Nephron progenitor cell (in vitro differentiated cells): Measurements from ENCODE around the gene CCDC82.

Experiments
- DNase-seq: peaks from one replicate; pipeline ENCODE4 v3.0.0; 2021
- H3K27ac Mint-ChIP-seq: 2 replicates; pipeline ENCODE4 v1.8.0; 2021; ENCODE audit warnings: mild to moderate bottlenecking, moderate library complexity, mixed read lengths
- H3K27me3 Mint-ChIP-seq: 2 replicates; pipeline ENCODE4 v1.8.0; 2021; ENCODE audit warnings: mild to moderate bottlenecking, low read depth, mixed read lengths; ENCODE audit not compliant: poor library complexity
- H3K36me3 Mint-ChIP-seq: 2 replicates; pipeline ENCODE4 v1.8.0; 2021; ENCODE audit warnings: low read depth, mixed read lengths
- H3K4me1 Mint-ChIP-seq: 2 replicates; pipeline ENCODE4 v1.8.0; 2021; ENCODE audit warnings: mixed read lengths
- H3K4me3 Mint-ChIP-seq: 2 replicates; pipeline ENCODE4 v1.8.0; 2021; ENCODE audit warnings: mild to moderate bottlenecking, moderate library complexity, mixed read lengths
- H3K9me3 Mint-ChIP-seq: 2 replicates; pipeline ENCODE4 v1.8.0; 2021; ENCODE audit warnings: mild to moderate bottlenecking, moderate library complexity, mixed read lengths
- CTCF ChIP-seq: fragments of 200-600 bp; sonication (generic); IDR thresholded peaks from 2 replicates; pipeline ENCODE4 v1.5.0; 2021; ENCODE audit warnings: antibody characterized with exemption

Gene CCDC82

GRCh38 chr11:96356848-96357247 lies 32.9 kb downstream of the CCDC82 start:
- Mint-ChIP-seq H3K4me3 (no peak overlapping the region), H3K27me3 (no peaks in the 10 kb centered on the region), H3K4me1 (no peaks in the 10 kb centered on the region), H3K9me3 (no peaks in the 10 kb centered on the region), H3K27ac (no peak overlapping the region), H3K36me3 (peaks cover 49% of the 10 kb centered on the region)
- no peak for TF ChIP-seq CTCF
- DNase-seq, result no peak

DNA sequence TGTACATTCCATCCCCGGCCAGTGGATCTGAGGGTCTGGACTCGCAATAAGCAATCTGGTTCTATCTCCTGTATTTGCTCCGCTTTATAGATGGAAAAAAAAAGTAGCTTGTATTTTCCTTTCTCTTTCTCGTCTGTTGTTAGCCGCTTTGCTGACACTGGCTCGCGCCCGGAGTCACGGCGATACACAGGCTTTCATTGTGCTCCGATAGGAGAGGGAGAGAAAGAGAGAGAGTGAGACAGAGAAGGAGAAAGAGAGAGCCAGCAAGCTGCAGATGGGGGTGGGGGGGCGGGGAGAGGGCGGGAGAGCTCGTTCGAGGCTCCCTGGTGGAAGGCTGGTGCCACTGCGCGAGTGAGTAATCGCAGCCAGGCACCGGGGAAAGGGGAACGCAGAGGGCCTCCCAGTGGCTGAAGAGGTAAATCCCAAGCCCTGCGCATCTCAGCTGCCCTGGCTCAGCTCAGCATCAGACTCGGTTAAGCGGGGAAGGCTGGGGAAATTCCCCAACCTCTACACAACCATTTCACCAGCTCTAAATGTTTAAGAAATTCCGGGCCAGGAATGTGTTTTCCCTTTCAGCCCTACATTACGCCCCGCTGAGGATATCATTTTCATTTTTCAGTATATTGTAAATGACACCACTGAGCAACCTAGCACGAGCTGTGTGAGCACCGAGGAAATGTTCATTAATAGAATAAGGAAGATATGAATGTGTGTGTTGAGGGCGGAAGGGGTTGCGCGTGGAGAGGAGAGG lies 46.6 kb downstream of the CCDC82 start, which contains the start of gene MAML2:
Gene MAML2 (minus strand): TSS at position 235 of the 751 bp plus-strand sequence. CDS start 1,300 bp downstream, outside the sequence.
- H3K27me3 Mint-ChIP-seq, result peaks cover 3% of the 10 kb centered on the region
- peaks cover 47% of the 10 kb centered on the region for H3K4me1 Mint-ChIP-seq
- peaks cover 10% of the 10 kb centered on the region for H3K9me3 Mint-ChIP-seq
- peaks cover 5% of the 10 kb centered on the region for H3K36me3 Mint-ChIP-seq
- peak within 1 kb of the TSS; percentile 95 for H3K4me3 Mint-ChIP-seq
- H3K27ac Mint-ChIP-seq, result peak within 1 kb of the TSS; percentile 20
- TF ChIP-seq CTCF, result peak; percentile 86
- peak; percentile 87 for DNase-seq

DNA sequence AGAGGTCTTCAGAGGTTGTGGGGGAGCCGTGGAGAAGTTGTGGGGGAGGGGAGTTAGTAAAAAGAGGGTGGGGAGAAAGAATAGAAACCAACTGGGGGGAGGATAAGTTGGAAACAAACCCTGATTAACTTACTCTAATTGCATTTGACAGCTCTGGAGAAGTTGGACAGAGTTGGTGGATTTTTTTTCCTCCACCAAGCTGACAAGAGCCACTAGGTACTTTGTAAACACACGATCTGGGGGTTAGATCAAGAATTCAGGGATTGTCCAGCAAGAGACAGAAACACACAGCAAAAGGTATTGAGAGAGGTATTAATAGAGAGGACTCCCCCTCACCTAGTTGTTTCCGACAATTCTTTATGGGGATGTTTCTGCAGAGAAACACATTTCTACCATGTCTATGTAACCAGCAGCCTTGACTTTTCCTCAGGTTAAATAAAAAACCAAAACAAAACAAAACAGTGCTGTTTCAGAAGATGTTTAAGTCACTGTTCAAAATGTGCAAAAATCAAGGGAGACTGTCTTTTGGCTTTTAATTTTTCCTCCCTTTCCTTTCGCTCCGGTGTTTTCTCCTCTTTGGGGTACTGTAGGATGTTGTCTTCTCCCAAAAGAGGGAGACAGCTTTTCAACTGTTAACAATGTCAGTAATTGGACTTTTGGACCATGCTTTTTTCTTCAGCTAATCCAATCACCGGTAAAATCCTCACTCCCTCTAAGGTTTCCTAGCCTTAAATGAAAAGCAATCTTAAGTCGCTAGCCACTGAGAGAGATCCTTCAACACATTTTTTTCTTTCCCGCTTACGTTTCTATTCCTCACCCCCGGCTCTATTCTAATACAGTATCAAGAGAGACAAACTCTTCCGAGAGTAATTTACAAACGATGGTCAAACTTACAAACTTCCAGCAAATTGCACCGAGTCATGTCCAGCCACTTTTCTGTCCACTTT lies 47.4 kb downstream of the CCDC82 start:
- Mint-ChIP-seq H3K4me1 (peaks cover 56% of the 10 kb centered on the region), H3K4me3 (peak overlapping the region; percentile 95), H3K27ac (peak overlapping the region; percentile 20), H3K27me3 (peaks cover 3% of the 10 kb centered on the region), H3K9me3 (peaks cover 4% of the 10 kb centered on the region), H3K36me3 (peaks cover 5% of the 10 kb centered on the region)
- TF ChIP-seq CTCF, result no peak
- DNase-seq, result no peak

DNA sequence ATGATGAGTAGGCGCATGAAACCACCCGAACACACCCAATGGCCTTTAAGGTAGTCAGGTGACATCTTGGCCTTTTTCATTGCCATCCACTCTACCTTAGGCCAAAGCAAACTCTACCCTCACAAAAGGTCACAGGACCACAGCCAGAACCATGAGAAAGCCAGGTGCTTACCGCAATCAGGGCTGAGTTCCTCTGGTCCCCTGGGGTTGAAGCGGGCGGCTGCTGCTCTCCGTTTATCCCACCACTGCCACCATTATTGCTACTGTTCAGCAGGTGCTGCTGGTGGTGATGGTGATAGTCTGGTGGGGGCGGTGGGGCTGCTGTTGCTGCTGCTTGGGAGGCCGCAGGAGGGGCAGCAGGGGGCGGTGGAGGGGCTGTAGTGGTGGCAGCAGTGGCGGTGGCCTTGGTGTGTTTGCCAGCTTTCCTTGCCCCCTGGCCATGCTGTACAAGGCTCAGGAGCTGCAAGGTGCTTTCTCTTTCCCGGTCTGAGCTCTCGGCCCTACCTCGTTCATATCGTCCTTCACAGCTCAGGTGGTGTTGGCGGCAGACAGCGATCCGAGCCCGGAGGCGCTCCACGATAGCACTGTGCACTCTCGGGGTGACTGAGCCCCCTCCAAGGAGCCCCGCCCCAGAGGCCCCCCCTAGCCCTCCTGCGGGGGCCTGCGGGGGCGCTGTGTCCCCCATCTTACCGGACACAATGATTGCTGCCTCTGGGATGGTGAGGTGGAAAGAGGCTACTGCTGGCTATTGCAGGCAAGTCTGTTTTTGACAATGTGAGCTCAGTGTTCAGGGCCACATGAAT lies 48.3 kb downstream of the CCDC82 start:
- Mint-ChIP-seq H3K4me3 (peak overlapping the region; percentile 95), H3K9me3 (no peaks in the 10 kb centered on the region), H3K4me1 (peaks cover 65% of the 10 kb centered on the region), H3K27ac (no peak overlapping the region), H3K36me3 (peaks cover 5% of the 10 kb centered on the region), H3K27me3 (peaks cover 3% of the 10 kb centered on the region)
- no peak for TF ChIP-seq CTCF
- no peak for DNase-seq

- no peak for DNase-seq
- Mint-ChIP-seq H3K27me3 (peaks cover 3% of the 10 kb centered on the region), H3K4me1 (peaks cover 74% of the 10 kb centered on the region), H3K27ac (no peak overlapping the region), H3K4me3 (peak overlapping the region; percentile 95), H3K9me3 (no peaks in the 10 kb centered on the region), H3K36me3 (peaks cover 5% of the 10 kb centered on the region)
- TF ChIP-seq CTCF, result no peak
Observed at GRCh38 chr11:96340555-96340885, 49.2 kb downstream of the CCDC82 start.
